NCI-H446 (cell line): ENCODE measurements around the gene ZNRF3.
"Not testable (repeated sequence)": the region's sequence is repeated elsewhere in the genome, so short reads cannot be mapped to it uniquely, and the experiment has no call there.

ENCODE experiments used
- DNase-seq, 2 experiments: peaks; one replicate each; lab custom pipeline; 2025; lab: John Stamatoyannopoulos, UW

The ZNRF3 gene

GRCh38 chr22:28882878-28883656 lies at the start of gene ZNRF3:
TSS of gene ZNRF3 (plus strand) at chr22:28883572. CDS start at chr22:28883767, 195 bp downstream.
- peak; percentile 81 to 97 for DNase-seq

GRCh38 chr22:28835630-28836189 lies 47.7 kb upstream of the ZNRF3 start:
- no peak for DNase-seq

DNA sequence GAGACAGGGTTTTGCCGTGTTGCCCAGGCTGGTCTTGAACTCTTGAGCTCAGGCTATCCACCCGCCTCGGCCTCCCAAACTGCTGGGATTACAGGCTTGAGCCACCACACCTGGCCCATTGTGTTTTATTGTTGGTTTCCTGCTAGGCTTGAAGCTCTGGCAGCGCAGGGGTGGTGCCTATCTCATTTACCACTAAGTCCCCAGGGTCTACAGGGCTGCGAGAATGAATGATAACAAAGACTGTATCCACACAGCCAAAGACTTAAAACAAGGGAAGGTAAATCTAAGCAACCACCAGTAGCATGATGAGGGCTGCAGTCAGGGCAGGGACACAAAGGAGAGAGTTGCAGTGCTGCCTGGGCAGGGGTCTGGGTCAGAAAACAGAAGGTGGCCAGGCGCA lies 45.7 kb upstream of the ZNRF3 start:
- DNase-seq = no peak

- DNase-seq = no peak
These were observed 44.4 kb upstream of the ZNRF3 start for GRCh38 chr22:28838971-28839370.

GRCh38 chr22:28841111-28841510 lies 42.3 kb upstream of the ZNRF3 start:
- DNase-seq = no peak

GRCh38 chr22:28843633-28844032 lies 39.7 kb upstream of the ZNRF3 start:
- DNase-seq = no peak

- not testable (repeated sequence) for DNase-seq
These were observed 39.1 kb upstream of the ZNRF3 start for GRCh38 chr22:28844277-28844676.

- DNase-seq = no peak
These were observed 36.4 kb upstream of the ZNRF3 start for GRCh38 chr22:28846994-28847393.

- peak; percentile 43 to 64 for DNase-seq
These were observed 27.8 kb upstream of the ZNRF3 start for GRCh38 chr22:28855355-28856094.

GRCh38 chr22:28856095-28856455 lies 27.3 kb upstream of the ZNRF3 start:
- DNase-seq = no peak

DNA sequence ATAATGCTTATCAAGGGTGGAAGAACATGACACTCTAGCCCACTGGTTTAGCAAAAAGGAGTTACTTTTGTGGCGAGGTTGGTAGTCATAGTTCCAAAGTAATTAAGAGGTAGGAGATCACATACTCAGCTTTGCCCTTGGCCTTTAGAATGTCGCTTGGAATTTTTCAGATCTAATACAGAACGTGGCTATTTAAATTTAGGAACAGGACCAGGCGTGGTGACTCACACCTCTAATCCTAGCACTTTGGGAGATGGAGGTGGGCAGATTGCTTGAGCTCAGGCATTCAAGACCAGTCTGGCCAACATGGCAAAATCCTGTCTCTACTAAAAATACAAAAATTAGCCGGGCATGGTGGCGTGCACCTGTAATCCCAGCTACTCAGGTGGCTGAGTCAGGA lies 26.1 kb upstream of the ZNRF3 start:
- no peak for DNase-seq

GRCh38 chr22:28864878-28865596 lies 18.3 kb upstream of the ZNRF3 start:
- no peak for DNase-seq

- DNase-seq = no peak
These were observed 16.2 kb upstream of the ZNRF3 start for GRCh38 chr22:28867191-28867590.

DNA sequence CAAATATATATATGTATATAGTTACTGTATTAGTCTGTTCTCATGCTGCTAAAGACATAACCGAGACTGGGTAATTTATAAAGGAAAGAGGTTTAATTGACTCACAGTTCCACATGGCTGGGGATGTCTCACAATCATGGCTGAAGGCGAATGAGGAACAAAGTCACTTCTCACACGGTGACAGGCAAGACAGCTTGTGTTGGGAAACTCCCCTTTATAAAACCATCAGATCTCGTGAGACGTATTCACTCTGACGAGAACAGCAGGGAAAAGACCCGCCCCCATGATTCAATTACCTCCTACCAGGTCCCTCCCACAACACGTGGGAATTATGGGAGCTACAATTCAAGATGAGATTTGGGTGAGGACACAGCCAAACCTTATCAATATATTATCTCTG lies 15.0 kb upstream of the ZNRF3 start:
- not testable (repeated sequence) for DNase-seq

GRCh38 chr22:28869736-28870135 lies 13.6 kb upstream of the ZNRF3 start:
- DNase-seq = no peak

DNA sequence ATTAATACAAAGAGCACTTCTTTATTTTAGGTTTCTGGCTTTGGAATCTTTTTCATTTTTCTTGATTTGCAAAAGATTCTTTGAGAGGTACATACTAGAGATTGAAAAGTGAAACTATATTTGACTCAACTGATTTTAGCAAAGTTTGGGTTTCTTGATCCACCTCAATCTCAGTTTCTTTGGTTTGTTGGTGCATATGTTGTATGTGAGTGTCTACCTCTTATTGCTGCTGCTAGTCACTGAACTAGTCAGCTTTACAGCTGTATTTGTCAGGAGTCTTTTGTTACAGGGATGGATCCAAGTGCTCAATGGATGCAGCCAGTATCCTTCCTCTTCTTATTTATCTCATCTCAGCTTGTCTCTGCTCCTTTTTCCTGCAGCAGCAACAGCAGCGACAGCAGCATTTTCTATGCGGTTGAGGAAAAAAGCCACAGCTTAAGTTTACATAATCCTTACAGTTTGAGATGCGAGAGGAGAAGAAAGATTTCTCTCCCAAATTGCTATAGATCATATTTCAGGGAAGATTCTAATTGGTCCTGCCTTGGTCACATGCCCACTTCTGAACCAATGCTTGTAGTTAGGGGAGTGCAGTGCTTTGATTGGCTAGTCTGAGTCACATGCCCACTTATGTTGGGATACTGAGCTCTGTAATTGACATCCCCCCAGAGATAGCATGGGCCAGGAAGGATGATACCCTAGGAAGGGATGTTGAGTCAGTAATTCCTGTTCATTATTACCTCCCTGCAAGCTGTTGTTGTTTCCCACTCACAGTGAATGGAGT lies 10.0 kb upstream of the ZNRF3 start:
- no peak for DNase-seq

DNA sequence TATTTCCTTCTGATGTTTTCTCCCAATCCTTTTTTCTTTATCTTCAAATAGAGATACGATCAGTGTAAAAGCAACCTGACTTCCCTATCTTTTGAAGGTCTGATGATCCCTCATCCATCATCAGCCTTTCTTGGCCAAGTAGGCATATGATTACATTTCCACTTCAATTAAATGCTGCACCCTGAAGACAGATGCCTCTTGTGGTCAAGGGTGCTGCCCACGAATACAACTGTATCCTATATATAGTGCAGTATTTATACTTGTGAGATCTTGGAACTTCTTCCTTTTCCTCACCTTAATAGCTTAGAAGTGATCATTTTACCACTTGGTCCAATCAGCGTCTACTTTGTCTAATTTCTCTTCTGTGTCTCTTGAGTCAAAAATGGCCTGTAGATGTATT lies 9.3 kb upstream of the ZNRF3 start:
- DNase-seq = no peak

DNA sequence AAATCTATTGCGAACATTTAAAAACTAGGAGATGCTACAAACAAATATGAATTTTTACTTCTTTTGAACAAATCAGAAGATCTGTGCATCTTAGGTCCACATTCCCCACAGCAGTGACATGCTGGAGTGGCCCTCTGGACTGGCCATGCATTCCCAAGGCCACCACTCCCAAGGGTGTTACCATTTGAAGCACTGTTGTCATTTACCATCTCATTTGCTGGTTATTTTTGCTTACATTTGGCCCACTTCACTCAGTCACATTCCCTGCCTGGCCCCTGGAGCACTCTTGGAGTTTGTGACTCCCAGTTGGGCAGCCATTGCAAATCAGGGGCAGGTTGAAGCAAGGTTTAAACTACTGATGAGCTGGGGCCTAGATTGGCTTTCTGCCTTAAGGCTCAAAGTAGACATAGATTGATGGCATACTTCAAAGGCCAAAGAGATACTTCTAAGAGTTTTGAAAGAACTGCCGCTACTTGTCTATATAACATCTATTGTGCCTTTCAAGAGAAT lies 8.5 kb upstream of the ZNRF3 start:
- no peak for DNase-seq

GRCh38 chr22:28882545-28882877 lies 861 bp upstream of the ZNRF3 start:
- no peak for DNase-seq

- no peak for DNase-seq
These were observed 215 bp downstream of the ZNRF3 start for GRCh38 chr22:28883657-28883916.

- DNase-seq = peak in 1 of 2 experiments; percentile 47
These were observed 760 bp downstream of the ZNRF3 start for GRCh38 chr22:28883917-28884746.
